Subcutaneous abdominal adipose tissue (tissue), 5 donors: ENCODE results near the gene RNF150.
A peak's percentile ranks its signal among the peaks of the same experiment; 100 is the strongest.

Experiments
- H3K27ac ChIP-seq: one replicate; pipeline ENCODE4 v1.7.0; 2013; ENCODE audit warnings: low read depth, mild to moderate bottlenecking, inconsistent platforms, low read length, moderate library complexity
- H3K27me3 ChIP-seq, 5 donors: one replicate each; pipeline ENCODE4 v1.7.0; 2013; ENCODE audit warnings: low read length in 5 of 5, inconsistent platforms in 1 of 5; ENCODE audit not compliant: control insufficient read depth in 5 of 5, insufficient read depth in 4 of 5
- H3K36me3 ChIP-seq, 5 donors: one replicate each; pipeline ENCODE4 v1.7.0; 2013; ENCODE audit warnings: low read length in 5 of 5; ENCODE audit not compliant: control insufficient read depth in 5 of 5, insufficient read depth in 5 of 5
- H3K4me1 ChIP-seq, 5 donors: one replicate each; pipeline ENCODE4 v1.7.0; 2013; ENCODE audit warnings: low read length in 5 of 5, mild to moderate bottlenecking in 3 of 5, moderate library complexity in 1 of 5; ENCODE audit not compliant: control insufficient read depth in 5 of 5, insufficient read depth in 5 of 5
- H3K4me3 ChIP-seq, 5 donors: one replicate each; pipeline ENCODE4 v1.7.0; 2013; ENCODE audit warnings: low read length in 5 of 5, low read depth in 1 of 5
- H3K9ac ChIP-seq, 5 donors: one replicate each; pipeline ENCODE4 v1.7.0; 2013; ENCODE audit warnings: low read length in 5 of 5, mild to moderate bottlenecking in 4 of 5, moderate library complexity in 3 of 5
- H3K9me3 ChIP-seq, 5 donors: one replicate each; pipeline ENCODE4 v1.7.0; 2013; ENCODE audit warnings: low read length in 5 of 5; ENCODE audit not compliant: control insufficient read depth in 5 of 5
- donor health status: healthy.
- donor health status: healthy.
- donor health status: healthy.
- donor health status: healthy.
- donor health status: healthy.

Gene RNF150

DNA sequence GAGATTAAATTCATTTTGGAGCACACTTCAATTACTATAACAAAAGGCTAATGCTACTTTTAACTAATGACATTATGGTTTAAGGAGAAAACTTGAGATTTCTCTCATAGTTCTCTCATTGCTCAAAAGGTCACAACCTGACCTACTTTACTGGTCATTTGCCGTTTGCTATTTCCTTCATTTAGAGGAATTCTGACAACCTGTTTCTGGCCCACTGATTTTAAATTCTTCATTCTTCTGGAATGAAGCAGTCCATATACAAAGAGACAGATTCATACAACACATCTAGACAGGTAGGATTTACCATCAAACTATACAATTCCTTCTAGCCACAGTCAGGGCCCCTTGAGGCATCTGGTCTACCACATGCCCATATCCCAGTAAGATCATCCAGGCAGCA lies 14.2 kb downstream of the RNF150 start:
- no peak overlapping the region for H3K4me3 ChIP-seq
- H3K9me3 ChIP-seq, result peaks cover 0 to 4% (median 0%) of the 10 kb centered on the region in 5 donors
- peak overlapping the region; percentile 61 for H3K27ac ChIP-seq
- H3K27me3 ChIP-seq, result no peaks in the 10 kb centered on the region
- H3K36me3 ChIP-seq, result peaks cover 0 to 6% (median 0%) of the 10 kb centered on the region in 5 donors
- peak overlapping the region in 3 of 5 donors; percentile 26 to 70 (median 56) for H3K9ac ChIP-seq
- H3K4me1 ChIP-seq, result peaks cover 0 to 20% (median 11%) of the 10 kb centered on the region in 5 donors

- Histone ChIP-seq H3K27ac (peak overlapping the region; percentile 61), H3K9ac (no peak overlapping the region), H3K4me1 (peaks cover 0 to 20% (median 11%) of the 10 kb centered on the region in 5 donors), H3K36me3 (peaks cover 0 to 6% (median 0%) of the 10 kb centered on the region in 5 donors), H3K9me3 (peaks cover 0 to 4% (median 0%) of the 10 kb centered on the region in 5 donors), H3K4me3 (no peak overlapping the region), H3K27me3 (no peaks in the 10 kb centered on the region)
Measured at GRCh38 chr4:141118381-141118780, 14.9 kb downstream of the RNF150 start.

- H3K27me3 ChIP-seq, result no peaks in the 10 kb centered on the region
- H3K9ac ChIP-seq, result no peak overlapping the region
- H3K9me3 ChIP-seq, result peaks cover 0 to 4% (median 0%) of the 10 kb centered on the region in 5 donors
- H3K4me1 ChIP-seq, result peaks cover 0 to 20% (median 11%) of the 10 kb centered on the region in 5 donors
- peaks cover 0 to 6% (median 0%) of the 10 kb centered on the region in 5 donors for H3K36me3 ChIP-seq
- H3K27ac ChIP-seq, result peak overlapping the region; percentile 61
- H3K4me3 ChIP-seq, result no peak overlapping the region
Measured at GRCh38 chr4:141117935-141118334, 15.3 kb downstream of the RNF150 start.

- H3K4me3 ChIP-seq, result no peak overlapping the region
- no peaks in the 10 kb centered on the region for H3K27me3 ChIP-seq
- H3K9ac ChIP-seq, result no peak overlapping the region
- H3K27ac ChIP-seq, result no peak overlapping the region
- no peaks in the 10 kb centered on the region for H3K4me1 ChIP-seq
- no peaks in the 10 kb centered on the region for H3K9me3 ChIP-seq
- peaks cover 0 to 3% (median 0%) of the 10 kb centered on the region in 5 donors for H3K36me3 ChIP-seq
Measured at GRCh38 chr4:141109983-141110382, 23.3 kb downstream of the RNF150 start.

DNA sequence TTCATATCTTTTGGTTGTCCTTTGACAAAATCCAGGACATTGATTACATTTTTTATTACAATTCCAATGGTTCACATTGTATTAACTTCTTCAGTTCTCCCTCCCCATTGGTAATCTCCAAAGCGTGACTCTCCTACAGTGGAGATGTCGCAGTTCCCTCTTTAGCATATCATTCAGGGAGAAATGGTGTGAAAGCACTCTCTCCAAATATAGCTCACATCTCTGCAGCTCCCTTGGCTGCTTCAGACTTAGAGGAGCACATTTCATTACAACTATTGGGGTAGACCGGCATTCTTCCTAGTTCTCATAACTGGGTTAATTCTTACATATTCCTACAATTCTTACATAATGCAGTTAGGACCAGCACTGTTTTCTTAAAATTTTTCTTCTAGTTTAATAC lies 25.3 kb downstream of the RNF150 start:
- Histone ChIP-seq H3K4me1 (no peaks in the 10 kb centered on the region), H3K9me3 (no peaks in the 10 kb centered on the region), H3K9ac (no peak overlapping the region), H3K4me3 (no peak overlapping the region), H3K27me3 (no peaks in the 10 kb centered on the region), H3K36me3 (peaks cover 0 to 8% (median 0%) of the 10 kb centered on the region in 5 donors), H3K27ac (no peak overlapping the region)

DNA sequence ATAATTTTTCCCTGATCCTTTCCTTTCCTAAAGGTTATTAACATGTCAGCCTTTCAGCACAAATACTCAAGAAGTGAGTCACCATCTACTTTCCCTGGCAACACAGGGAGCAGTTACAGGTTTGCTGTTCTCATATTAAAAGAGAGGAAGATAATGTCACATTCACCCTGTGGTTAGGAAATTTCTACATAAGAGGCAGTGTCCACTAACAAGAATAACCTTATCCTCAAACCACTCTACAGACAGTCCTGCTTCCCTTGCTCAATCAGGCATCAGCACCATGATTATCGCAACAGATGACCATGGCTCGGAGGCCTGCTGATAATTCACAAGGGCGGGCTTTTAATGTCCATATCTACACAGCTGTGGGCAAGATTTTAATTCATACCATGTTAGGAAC lies 30.9 kb downstream of the RNF150 start:
- Histone ChIP-seq H3K4me1 (no peaks in the 10 kb centered on the region), H3K27ac (peak overlapping the region; percentile 20), H3K4me3 (no peak overlapping the region), H3K27me3 (no peaks in the 10 kb centered on the region), H3K36me3 (peaks cover 0 to 5% (median 0%) of the 10 kb centered on the region in 5 donors), H3K9me3 (no peaks in the 10 kb centered on the region), H3K9ac (no peak overlapping the region)

DNA sequence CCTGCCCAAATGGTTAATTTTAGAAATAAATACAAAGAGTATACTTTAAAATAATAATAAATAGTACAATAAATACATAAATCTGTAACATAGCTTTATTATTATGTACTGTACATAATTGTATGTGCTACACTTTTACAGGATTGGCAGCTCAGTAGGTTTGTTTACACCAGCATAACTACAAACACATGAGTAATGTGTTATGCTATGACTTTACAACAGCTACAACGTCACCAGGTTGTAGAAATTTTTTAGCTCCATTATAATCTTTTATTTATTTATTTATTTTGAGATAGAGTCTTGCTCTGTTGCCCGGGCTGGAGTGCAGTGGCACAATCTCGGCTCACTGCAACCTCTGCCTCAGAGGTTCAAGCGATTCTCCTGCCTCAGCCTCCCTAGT lies 31.8 kb downstream of the RNF150 start:
- no peaks in the 10 kb centered on the region for H3K27me3 ChIP-seq
- no peak overlapping the region for H3K27ac ChIP-seq
- H3K4me1 ChIP-seq, result no peaks in the 10 kb centered on the region
- H3K9me3 ChIP-seq, result no peaks in the 10 kb centered on the region
- no peak overlapping the region for H3K9ac ChIP-seq
- no peak overlapping the region for H3K4me3 ChIP-seq
- peaks cover 0 to 5% (median 0%) of the 10 kb centered on the region in 5 donors for H3K36me3 ChIP-seq

GRCh38 chr4:141099326-141099725 lies 33.9 kb downstream of the RNF150 start:
- Histone ChIP-seq H3K27ac (no peak overlapping the region), H3K27me3 (no peaks in the 10 kb centered on the region), H3K4me1 (no peaks in the 10 kb centered on the region), H3K9me3 (peaks cover 0 to 2% (median 0%) of the 10 kb centered on the region in 5 donors), H3K9ac (no peak overlapping the region), H3K4me3 (no peak overlapping the region), H3K36me3 (peaks cover 0 to 2% (median 0%) of the 10 kb centered on the region in 5 donors)

GRCh38 chr4:141098163-141098562 lies 35.1 kb downstream of the RNF150 start:
- Histone ChIP-seq H3K27ac (no peak overlapping the region), H3K9me3 (peaks cover 0 to 4% (median 3%) of the 10 kb centered on the region in 5 donors), H3K36me3 (no peaks in the 10 kb centered on the region), H3K9ac (no peak overlapping the region), H3K27me3 (no peaks in the 10 kb centered on the region), H3K4me1 (no peaks in the 10 kb centered on the region), H3K4me3 (no peak overlapping the region)

GRCh38 chr4:141090473-141090872 lies 42.8 kb downstream of the RNF150 start:
- H3K4me1 ChIP-seq, result no peaks in the 10 kb centered on the region
- no peak overlapping the region for H3K27ac ChIP-seq
- no peak overlapping the region for H3K4me3 ChIP-seq
- no peaks in the 10 kb centered on the region for H3K27me3 ChIP-seq
- H3K9me3 ChIP-seq, result peaks cover 0 to 4% (median 3%) of the 10 kb centered on the region in 5 donors
- H3K9ac ChIP-seq, result no peak overlapping the region
- no peaks in the 10 kb centered on the region for H3K36me3 ChIP-seq
